HG02642 (cell line): ENCODE data around the gene SDCBP2.
"Not testable (repeated sequence)": the region's sequence is repeated elsewhere in the genome, so short reads cannot be mapped to it uniquely, and the experiment has no call there.

Source experiments
- ATAC-seq: cut with Tn5 transposase; IDR thresholded peaks from one replicate; pipeline ENCODE4 v1.9.1; 2021; ENCODE audit warnings: mild to moderate bottlenecking; ENCODE audit not compliant: unreplicated experiment, poor library complexity

Gene SDCBP2

GRCh38 chr20:1362484-1362883 is 33.5 kb upstream of the SDCBP2 start:
- ATAC-seq: no peak

GRCh38 chr20:1360094-1360846 is 31.3 kb upstream of the SDCBP2 start:
- ATAC-seq: no peak

DNA sequence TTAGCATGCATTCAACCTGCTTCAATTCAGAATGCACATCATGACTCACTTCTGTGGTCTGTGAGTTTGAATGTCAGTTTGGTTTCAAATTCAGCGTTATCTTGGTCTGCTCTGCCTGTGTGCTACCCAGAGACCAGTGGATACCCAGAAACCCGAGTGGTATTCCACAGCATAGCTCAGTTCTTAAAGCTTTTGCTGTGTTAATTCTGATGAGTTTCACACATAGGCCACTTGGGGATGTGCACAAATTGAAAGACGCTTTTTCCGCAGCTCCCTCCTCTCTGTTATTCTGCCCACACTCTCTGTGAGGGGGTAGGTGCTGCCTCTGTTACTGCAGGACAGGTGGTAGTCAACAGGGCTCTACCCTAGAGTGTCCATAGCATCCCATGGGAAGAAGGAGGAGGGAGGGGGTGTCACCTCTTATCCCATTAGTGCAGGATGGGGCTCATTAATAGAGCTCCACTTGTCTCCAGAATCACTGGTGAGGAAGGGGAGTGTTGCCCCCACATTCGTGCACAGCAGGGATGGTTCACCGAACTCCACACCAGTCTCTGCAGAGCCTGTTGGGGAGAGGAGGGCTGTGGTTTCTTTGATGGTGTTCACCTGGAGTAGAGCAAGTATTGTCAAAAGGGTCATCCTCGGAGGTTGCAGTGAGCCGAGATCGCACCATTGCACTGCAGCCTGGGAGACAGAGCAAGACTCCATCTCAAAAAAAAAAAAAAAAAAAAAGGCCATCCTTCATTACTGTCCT is 29.2 kb upstream of the SDCBP2 start:
- no peak for ATAC-seq

DNA sequence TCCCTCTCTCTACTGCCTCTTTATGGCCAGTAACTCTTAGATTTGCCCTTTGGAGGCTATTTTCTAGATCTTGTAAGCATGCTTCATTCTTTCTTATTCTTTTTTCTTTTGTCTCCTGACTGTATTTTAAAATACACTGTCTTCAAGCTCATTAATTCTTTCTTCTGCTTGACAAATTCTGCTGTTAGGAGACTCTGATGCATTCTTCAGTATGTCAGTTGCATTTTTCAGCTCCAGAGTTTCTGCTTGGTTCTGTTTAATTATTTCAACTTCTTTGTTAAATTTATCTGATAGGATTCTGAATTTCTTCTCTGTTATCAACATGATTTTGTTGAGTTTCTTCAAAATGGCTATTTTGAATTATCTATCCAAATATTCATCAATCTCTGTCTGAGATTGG is 25.0 kb upstream of the SDCBP2 start:
- ATAC-seq: no peak

- no peak for ATAC-seq
Observed at GRCh38 chr20:1346315-1346969, 17.5 kb upstream of the SDCBP2 start.

DNA sequence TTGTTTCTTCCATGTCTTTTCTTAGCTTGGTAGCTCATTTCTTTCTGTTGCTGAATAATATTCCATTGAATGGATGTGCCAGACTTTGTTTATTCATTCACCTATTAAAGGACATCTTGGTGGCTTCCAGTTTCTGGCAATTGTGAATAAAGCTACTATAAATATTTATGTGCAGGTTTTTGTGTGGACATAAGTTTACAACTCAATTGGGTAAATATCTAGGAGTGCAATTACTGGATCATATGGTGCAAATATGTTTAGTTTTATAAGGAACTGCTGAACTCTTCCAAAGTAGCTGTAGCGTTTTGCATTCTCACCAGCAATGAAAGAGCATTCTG is 16.8 kb upstream of the SDCBP2 start:
- no peak for ATAC-seq

GRCh38 chr20:1345030-1345755 is 16.3 kb upstream of the SDCBP2 start:
- ATAC-seq: no peak

DNA sequence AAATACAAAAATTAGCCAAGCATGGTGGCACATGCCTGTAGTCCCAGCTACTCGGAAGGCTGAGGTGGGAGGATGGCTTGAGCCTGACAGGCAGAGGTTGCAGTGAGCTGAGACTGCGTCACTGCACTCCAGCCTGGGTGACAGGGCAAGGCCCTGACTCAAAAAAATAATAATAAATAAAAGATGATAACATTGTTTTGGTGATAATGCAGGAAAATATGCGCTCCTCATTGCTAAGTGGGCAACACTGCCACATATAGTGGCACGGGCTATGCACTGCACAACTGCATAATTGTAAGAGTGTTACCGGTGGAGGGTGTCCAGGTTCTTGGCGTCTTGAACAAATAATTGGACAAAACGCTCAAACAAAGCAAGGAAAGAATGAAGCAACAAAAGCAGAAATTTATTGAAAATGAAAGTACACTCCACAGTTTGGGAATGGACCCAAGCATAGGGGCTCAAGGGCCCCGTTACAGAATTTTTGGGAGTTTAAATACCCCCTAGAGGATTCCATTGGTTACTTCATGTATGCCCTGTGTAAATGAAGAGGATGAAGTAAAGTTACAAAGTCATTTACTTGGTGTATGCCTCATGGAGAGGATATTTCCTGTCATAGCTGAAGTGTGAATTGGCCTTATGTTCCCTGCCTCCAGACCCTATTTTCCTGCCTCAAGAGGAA is 14.6 kb upstream of the SDCBP2 start:
- ATAC-seq: not testable (repeated sequence)

GRCh38 chr20:1341561-1342265 is 12.8 kb upstream of the SDCBP2 start:
- no peak for ATAC-seq

DNA sequence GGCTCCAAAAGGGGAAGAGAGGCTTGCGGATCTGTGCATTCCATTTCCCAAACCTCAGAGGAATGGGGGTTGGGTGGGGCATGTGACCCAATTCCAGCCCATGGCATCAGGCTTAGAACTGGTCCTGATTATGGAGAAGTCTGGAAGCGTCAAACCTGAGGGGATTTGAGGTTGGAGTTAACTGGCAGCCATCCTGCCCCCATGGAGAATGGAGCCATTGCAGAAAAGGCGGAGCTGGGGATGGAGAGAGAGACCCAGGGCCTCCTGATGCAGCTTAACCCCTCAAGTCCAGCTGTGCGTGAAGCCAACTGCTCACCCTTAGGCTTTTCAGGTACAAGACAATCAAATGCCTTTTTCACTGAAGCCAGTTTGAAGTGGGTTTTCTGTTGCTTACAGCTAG is 9.9 kb upstream of the SDCBP2 start:
- ATAC-seq: no peak

GRCh38 chr20:1338096-1338495 is 9.2 kb upstream of the SDCBP2 start:
- ATAC-seq: no peak

DNA sequence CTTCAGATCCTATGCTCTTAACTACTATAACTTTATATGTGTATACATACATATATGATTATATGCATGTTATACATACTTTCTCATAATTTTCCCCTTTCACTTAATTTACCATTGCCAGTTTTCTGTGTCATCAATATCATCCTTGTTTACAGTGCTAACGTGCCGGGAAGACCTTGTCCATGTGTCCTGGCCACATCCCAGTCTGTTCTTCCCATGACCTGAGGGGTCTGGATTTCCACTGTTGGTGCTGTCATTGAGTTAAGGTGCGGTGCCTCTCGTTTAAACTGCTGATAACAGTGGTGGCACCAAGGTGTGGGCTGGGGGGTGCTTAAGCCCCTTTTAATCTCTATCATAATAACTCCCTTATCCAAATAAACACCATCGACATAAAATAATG is 8.5 kb upstream of the SDCBP2 start:
- no peak for ATAC-seq

- ATAC-seq: no peak
Observed at GRCh38 chr20:1336699-1337367, 7.9 kb upstream of the SDCBP2 start.

- no peak for ATAC-seq
Observed at GRCh38 chr20:1335961-1336698, 7.2 kb upstream of the SDCBP2 start.

GRCh38 chr20:1334761-1335160 is 5.8 kb upstream of the SDCBP2 start:
- ATAC-seq: no peak

DNA sequence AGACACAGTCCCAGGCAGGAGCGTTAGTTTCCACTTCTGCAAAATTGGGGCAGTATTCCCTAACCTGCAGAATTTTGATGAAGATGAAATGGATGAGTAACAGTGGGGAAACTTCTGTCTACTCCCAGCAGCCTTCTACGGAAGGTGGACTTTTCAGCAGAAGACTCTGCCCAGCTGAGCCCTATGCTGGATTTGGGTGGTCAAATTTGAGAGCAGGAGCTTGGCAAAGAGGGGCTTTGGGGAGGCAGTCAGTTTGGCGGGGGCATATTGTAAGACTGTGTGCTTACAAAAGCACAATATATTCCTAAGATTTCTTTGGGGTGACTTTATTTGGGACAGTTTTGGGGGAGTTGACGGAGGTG is 5.4 kb upstream of the SDCBP2 start:
- ATAC-seq: no peak

DNA sequence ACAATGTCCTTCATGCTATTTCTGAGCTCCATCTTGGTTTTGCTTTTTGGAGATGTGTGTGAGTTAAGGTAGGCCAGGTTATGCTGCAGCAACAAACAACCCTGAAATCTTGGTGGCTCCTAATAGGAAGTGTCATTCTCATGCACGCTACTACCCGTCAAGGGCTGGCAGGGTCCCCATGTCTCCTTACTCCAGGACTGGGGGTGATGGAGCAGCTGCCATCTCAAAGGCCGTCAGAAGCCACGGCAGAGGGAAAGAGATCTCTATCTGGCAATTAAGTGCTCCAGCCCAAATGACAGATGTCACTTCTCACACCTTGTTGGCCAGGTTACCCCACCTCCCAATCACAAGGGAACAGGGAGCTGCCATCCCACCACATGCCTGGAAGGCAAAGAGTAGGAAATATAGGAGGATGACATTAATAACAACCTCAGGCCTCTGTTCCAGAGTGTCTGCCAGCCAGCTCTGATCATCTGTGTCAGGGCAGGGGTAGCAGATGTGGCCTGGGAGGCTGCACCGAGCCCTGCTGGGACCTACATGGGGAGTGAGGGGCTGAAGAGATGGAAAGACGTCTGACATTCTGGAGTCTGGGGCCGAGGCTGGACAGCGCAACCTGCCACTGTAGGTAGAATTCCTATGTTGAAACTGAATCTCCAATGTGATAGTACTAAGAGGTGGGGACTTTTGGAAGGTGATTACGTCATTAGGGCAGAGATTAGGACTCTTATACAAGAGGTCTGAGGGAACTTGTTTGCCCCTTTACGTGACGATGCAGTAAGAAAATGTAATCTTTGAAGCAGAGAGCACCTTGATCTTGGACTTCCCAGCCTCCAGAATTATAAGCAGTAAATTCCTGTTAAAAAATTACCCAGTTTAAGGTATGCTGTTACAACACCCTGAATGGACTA is 4.8 kb upstream of the SDCBP2 start:
- no peak for ATAC-seq
